GM19328 (cell line): ENCODE measurements around the gene LBHD2.

Source experiments
- ATAC-seq: cut with Tn5 transposase; IDR thresholded peaks from one replicate; pipeline ENCODE4 v1.9.1; 2021; ENCODE audit warnings: mild to moderate bottlenecking, moderate library complexity; ENCODE audit not compliant: unreplicated experiment

The LBHD2 gene

DNA sequence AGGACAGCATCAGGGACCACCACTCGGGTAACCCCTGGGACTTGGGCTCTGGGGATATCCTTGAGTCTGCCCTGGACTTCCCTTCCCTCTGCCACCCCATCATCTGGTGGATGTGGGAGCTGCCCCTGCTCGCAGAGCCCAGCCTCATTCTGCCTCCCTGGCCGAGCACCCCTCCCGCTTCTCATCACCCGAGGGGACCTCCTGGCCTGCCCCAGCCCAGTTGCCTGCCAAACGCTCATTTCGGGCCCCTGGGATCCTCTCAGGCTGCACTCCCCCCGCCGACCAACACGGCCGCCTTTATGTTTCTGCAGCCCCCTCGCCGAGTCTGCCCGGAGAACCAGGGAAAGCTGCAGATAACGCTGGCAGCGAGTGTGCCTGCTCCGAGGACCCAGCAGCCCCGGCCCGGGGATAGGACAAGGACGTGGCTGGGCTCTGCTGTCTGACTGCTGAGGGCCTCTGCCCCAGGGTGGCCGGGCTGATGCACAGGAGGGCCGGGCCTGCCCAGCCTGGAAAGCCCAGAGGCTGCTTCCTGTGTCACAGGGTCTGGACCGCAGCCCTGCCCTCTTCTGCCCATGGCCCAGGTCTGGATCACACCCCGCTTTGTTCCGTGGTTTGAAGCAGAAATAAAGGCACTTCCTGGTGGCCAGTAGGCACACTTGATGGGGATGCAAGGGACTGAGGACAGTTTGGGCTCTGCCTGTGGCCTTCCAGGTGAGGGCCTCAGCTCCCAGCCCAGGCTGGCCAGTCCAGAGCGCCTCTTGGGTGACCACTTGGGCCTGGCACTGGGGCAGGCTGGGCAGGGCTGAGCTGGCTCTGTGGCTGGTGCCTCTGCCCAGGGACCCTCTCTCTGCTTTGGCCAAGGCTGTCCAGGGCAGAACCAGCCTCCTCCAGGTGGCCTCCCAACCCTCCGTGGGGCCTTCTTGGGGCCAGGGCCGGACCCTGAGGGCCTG, 5.7 kb downstream of the LBHD2 start:
- ATAC-seq: no peak

DNA sequence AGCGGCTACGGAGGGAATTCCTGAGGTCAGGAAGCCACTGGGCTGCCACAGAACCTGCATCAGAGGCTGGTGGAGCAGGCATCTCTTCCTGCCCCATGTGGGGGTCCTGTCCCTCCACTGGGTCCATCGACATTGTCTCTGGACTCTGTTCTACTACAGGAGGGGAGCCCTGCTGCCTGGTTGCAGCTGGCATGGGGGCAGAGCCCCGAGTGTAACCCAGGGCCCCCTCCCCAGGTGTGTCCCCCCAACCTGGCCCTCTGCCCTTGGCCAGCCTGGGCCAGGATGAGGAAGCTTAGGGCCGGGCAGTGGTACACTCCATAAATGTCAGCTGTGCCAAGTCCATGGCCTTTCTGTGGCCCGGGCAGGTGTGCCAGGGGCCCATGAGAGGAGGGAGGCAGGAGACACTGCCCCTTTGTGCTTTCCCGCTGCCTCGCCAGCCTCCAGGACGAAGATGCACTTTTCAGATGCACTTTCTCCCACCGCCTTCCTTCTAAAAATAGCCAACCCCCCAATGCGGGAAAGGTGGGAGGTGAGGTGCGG, 6.5 kb downstream of the LBHD2 start:
- ATAC-seq: no peak

DNA sequence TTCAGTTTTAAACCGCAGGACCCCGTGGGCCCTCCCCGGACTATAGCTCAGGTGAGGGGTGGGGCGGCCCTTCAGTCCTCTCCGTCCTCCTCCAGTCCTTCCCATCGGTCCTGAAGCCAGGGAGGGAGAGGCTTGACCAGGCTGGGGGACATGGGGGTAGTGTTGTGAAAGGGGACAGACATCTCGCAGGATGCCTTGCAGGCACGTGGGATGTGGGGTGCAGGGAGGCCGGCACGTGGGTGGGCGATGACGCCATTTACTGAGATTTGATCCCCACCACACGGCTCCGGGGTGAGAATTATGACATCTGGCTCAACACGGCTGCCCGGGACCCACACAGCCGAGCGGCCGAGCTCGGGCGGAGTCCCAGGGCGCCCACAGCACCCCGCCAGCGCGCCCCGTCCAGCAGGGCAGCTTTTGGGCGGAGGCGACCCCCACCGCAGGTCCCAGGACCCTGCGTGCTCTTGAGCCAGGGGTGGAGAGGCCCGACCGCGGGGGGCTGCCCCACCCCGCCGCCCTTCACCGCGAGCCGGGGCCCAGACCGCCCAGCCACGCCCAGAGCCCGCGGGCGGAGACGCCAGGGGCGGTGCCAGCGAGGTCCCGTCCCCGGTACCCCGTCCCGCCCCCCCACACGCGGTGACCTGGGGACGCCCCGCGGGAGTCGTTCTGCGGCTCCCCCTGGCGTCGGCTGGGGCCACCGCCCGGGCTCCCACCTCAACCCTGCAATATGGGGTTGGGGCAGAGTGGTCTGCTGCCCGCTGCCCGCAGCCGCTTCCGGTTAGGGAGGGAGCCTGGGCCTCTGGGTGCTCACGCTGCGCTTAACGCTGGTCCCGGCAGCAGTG, 7.3 kb downstream of the LBHD2 start:
- no peak for ATAC-seq

DNA sequence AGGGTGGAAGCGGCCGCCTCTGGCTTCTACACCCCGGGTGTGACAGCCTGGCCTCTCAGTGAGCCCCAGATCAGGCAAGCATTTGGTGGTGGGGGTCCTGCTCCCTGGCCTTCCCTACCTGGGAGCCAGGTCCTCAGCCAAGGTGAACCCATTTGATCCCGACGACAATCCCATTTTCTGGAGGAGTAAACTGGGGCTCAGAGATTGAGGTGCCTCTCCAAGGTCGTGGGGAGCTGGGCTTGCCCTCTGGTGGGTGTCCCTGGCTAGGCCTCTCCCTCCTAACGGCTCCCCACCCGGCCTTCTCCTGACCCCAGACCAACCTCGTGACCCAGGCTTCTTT, 7.8 kb downstream of the LBHD2 start:
- ATAC-seq: no peak

DNA sequence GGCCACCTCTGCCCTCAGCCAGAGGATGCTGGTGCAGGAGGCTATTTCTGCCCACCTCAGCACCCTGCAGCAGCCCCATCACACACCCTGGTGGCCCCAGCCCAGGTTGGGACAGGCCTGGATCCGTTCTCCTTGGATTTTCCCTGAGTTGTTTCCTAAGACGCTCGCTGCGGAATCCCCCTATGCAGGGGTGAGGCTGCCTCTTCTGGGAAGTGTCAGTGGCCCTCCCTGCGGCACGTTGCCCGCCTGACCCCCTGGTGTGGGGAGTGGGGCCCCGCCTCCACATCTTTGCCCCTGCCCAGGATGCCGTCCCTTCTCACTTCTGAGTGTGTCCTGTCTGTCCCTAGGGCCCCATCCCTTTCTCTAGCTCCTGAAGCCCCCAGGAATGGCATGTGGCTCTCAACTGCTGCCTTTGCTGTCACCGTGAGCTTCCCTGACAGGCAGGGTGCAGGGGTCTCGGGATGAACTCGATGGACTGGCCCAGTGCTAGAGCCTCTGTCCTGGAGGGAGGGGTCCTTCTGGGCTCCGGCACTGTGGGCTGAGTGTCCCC, 9.9 kb downstream of the LBHD2 start:
- ATAC-seq: no peak

DNA sequence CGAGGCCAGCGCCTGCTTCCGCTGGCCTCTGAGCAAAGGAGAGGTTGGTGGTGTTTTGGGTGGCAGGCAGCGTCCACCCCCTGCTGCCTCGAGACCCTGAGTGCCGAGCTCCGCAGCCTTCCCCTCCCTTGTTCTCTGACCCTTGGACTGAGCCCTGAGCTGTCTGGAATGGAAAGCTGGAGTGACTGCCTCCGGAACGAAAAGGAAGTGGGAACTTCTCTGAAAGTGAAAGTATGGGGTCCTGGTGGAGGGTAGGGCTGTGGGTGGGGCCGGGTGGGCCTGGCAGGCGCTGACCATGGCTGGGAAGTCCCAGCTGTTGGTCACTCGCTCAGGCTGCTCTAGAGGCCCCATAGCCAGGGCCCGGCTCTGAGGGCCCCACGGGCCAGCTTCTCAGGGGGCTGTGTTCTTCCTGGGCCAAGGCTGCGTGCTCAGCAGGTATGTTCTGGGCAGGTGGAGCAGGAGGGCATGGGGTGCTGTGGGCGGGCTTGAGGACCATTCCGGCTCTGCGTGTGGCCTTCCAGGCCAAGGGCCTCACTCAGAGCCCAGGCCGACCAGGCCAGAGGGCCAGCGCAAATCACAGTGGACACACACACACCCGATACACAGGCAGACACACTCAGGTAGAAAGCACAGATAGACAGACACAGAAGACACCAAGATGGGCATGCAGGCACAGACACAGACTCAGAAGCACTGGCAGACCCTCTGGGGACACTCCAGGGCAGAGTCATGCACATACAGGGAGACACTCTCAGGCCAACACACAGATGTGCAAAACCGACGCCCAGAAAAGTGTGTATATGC, 10.6 kb downstream of the LBHD2 start, which contains the start of gene EXOC3L4:
TSS of gene EXOC3L4 (plus strand) at position 320 of the 804 bp plus-strand sequence. CDS start 5,495 bp downstream, outside the sequence.
- no peak for ATAC-seq

DNA sequence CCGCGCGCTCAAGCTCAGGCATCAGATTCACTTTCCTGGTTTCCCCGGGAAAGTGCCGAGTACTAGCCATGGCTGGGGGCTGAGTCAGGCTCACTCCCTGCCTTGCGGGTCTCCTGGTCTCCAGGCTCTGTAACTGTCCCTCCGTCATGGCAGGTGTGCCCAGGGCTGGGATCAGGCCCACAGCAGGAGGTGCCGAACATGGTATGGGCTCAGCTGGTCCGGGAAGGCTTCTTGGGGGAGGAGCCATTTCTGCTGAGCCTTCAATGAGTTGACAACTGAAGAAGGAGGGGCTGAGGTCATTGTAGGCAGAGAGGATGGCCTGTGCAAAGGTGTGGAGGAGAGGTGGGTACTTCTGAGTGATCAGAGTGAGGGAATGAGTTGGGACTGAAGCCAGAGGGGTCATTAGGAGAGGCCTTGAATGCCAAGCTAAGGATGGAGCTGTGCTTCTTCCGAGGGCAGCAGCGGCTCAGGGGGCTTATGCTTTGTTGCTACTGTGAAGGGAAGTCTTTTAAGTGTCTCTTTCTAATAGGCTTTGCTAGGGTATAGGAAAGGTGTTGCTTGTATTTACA, 11.3 kb downstream of the LBHD2 start:
- ATAC-seq: no peak

DNA sequence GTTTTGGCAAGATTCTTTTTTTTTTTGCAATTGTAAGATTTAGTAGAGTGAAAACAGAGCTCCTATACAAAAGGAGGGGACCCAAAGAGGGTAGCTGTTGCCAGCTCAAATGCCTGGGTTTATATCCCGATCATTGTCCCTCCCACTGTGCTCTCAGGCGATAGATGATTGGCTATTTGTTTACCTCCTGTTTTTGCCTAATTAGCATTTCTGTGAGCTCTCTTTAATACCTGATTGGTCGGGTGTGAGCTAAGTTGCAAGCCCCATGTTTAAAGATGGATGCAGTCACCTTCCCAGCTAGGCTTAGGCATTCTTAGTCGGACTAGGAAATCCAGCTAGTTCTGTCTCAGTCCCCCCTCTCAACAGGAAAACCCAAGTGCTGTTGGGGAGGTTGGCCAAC, 12.4 kb downstream of the LBHD2 start:
- no peak for ATAC-seq

DNA sequence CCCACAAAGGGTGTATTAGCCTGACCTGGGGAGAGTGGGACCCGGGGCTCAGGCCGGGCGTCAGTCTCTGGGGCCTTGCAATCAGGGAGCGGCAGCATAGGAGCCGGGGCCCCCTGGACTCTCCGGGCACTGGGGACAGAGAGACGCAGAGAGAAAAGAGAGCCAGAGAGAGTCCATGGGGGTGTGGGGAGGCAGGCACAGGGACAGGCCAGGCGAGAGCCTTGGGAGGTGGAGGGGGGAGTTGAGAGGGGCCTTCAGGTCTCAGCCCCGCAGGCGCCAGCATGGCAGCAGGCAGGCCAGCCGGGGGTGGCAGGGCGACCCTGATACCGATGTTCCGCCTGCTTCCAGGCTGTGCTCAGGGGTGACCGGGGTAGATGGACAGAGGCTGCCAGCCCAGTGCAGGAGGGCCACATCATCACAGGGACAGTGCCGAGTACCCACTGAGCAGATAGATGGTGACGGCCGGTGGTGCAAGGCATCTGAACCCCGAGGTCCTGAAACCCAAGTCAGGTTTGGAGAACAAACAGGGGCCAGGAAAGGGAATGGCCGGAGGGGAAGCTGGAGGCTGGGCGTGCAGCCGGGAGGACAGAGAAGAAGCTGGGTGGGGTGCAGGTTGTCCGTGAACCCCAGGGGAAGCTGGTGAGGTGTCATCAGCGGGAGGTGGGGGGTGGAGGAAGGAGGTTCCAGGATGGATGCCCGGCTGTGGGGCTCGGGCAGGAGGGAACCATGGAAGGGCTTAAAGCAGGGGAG, 13.4 kb downstream of the LBHD2 start:
- ATAC-seq: no peak

DNA sequence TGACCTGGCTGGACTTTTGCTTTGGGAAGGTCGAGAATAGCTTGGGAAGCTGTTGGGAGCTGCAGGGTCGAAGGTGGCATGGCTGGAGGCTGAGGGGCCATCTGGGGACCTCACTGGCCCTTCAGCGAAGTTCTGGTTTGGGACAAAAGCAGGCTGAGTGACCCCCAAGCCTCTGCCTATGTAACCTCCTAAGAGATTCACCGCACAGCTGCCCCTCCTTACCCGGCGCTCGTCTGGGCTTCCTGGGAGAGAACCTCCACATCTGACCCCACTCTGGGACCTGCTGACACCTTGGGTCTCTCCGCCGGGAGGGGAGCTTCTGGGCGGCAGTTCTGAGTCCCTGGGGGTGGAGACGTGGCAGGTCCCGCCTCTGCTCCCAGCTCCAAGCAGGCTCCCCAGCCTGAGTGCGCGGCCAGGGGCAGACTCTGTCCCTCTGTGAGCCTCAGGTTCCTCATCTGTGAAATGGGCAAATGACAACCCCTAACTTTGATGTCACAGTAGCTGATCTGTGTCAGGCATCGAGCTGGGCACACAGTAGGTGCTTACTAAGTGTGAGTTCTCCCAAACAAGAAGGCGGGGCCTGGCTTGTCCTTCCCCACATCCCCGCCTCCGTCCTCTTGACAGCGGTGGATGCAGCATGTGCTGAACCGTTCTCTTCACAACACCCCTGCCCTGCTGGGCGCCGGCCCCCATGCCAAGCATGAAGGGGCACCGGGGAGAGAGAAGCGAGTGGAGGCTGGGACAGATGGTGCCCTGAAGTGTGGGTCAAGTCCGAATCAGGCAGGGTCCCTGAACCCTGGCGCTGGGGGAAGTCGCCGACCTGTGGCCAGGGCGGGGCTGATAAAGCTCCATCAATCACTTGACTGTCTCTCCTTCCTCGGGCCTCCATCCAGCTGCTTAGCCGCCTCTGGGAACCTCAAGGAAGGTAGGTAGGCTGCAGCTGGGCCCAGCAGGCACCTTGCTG, 14.3 kb downstream of the LBHD2 start:
- ATAC-seq: no peak

DNA sequence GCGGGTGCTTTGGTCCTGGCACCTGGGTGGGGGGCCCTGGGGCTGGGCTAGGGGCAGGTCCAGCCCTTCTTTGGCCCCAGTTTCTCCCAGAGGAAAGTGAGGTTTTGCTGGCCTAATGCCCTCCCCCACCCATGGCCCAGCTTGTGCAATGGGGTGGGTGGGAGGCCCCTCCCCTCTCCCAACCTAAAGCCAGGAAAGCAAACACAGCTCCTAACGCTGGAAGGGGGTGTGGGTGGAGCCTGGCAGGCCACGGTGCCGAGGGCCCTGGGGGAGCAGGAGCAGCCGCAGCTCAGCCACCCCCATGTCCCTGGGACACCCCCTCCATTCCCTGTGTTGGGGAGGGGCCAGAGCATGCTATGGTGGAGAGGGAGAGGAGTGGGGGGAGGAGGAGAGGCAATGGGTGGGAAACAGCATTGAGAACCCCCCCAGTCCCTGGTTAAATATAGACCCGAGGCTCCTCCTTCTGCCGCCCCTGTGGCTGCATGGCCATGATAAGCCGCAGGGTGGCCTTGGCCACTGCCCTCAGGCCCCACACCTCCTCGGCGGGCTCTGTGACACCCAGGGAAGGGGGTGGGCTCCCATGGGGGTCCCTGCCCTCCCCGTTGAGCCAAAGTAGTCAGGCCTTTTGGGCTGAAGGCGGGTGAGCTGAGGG, 15.2 kb downstream of the LBHD2 start:
- ATAC-seq: no peak

DNA sequence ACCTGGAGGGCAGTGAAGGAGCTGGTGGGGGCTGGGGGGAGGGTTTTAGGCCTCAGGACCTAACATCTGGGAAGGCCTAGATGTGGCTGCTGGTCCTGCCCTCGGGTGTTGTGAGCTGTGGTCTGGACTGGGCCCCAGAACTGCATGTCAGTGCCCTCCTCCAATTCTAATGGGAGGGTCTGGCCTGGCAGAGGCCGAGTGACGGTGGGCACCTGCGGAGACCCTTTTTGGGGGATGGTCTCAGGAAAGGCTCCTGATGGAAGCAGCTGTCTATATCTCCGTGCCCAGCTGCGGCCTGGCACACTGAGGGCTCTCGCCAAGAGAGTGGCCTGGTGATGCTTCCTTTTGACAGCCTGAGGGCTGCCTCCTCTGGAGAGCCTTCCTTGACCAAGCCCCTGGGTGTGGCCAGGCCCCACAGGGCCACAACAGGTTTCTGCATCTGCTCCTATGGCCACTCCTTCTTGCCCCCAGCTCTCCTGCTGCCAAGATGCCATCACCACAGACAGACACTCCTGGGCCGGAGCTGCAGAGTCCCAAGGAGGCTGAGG, 15.8 kb downstream of the LBHD2 start:
- ATAC-seq: no peak

DNA sequence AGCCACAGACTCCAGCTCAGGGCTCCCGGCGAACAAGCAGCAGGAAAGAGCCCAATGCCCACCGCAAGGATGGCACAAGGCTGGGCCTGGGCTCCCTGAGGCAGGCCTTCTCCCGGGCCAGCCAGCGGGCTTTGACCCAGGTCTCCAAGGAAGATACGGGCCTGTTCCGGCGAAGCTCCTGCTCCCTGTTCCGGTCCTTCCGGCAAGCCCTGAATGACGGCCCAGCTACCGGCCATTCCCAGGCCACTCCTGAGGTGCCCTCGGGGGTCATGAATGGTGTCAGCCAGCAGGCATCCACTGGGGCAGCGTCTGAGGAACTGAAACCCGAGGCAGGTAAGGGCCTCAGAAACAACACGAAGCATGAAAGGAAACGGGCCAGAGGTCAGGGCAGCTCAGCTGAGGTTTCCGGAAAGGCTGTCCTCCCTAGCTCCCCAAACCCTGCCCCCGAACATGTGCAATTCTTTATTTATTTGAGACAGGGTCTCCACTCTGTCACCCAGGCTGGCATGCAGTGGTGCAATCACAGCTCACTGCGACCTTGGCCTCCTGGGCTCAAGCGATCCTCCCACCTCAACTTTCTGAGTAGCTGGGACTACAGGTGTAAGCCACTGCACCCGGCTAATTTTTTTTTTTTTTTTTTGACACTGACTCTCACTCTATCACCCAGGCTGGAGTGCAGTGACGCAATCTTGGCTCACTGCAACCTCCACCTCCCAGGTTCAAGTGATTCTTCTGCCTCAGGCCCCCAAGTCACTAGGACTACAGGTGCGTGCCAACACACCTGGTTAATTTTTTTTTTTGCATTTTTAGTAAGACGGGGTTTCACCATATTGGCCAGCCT, 16.5 kb downstream of the LBHD2 start:
- ATAC-seq: no peak

DNA sequence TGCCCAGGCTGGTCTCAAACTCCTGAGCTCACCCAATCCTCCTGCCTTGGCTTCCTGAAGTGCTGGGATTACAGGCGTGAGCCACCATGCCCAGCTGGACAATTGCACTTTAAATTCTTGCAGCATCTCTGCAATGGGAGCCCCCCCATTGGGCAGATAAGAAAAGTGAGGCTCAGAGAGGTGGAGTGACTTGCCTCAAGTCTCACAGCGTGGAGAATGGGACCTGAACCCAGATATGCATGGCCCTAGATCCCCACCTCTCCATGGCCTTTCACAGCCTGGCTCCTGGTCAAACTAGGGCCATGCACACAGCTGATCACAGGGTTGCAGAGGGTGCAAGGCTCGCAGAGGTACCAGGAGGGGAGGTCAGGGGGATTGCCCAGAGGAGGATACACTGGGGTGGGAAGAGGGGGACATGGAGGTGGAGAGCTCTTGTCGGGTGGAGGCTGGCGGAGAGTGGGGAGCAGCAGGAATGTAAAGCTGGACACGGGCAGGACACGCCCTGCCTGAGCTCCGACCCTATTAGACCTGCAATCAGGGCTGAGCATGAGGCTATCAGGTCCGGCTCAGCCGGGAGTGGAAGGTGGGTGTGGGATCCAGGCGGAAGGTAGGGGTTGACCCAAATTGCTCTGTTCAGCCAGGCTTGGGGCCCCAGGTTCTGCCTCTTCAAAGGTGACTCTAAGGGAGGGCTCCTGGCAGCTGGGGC, 17.4 kb downstream of the LBHD2 start:
- no peak for ATAC-seq

DNA sequence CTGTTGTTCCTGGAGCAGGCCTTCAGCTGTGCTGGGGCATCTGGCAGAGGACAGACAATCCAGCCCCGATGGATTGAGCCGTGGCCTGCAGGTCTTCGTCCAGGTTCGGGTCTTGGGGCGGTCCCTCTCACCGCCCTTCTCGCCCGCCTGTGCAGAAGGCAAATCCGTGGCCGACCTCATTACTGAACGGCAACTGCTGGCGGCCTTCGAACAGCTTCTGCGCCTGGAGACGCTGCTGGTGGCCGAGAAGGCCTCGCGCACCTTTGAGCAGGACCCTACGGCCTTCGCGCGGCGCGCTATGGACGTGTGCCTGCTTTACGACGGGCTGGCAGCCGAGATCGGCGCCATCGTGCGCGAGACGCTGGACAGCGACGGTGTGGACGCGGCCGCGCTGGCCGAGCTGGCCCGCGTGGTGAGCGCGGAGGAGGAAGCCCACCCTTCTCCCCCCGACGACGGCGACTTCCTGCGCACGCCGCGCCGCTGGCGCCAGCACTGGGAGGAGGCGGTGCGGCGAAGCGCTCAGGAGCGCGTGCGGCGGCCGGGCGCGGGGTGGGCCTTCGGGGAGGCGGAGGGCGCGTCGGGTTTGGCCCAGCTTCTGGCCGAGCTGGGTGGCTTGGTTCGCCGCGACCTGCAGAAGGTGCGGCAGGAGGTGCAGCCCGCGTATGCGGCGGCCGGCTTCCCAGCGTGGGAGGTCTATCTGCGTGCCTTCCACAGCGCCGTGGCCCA, 18.1 kb downstream of the LBHD2 start:
- ATAC-seq: no peak
